Trophoblast cell (in vitro differentiated cells and primary cell): ENCODE data around the gene LRBA.
A peak's percentile ranks its signal among the peaks of the same experiment; 100 is the strongest.

ENCODE experiments used
- DNase-seq, 2 donors: peaks; one replicate each; pipeline ENCODE4 v3.0.0-alpha.2; 2016
- H2AFZ ChIP-seq: 2 replicates; pipeline ENCODE4 v1.6.1; 2013; ENCODE audit warnings: low read length, moderate library complexity, mild to moderate bottlenecking; ENCODE audit not compliant: insufficient read depth, poor library complexity
- H2AK5ac ChIP-seq: 2 replicates; pipeline ENCODE4 v1.6.1; 2013; ENCODE audit warnings: mild to moderate bottlenecking, low read length
- H2BK120ac ChIP-seq: 2 replicates; pipeline ENCODE4 v1.6.1; 2013; ENCODE audit warnings: low read length, mild to moderate bottlenecking, moderate library complexity; ENCODE audit not compliant: insufficient read depth, poor library complexity
- H2BK12ac ChIP-seq: 2 replicates; pipeline ENCODE4 v1.6.1; 2013; ENCODE audit warnings: mild to moderate bottlenecking, low read length, moderate library complexity
- H2BK5ac ChIP-seq: 2 replicates; pipeline ENCODE4 v1.6.1; 2013; ENCODE audit warnings: low read length, low read depth, moderate library complexity, mild to moderate bottlenecking; ENCODE audit not compliant: poor library complexity
- H3K14ac ChIP-seq: 2 replicates; pipeline ENCODE4 v1.6.1; 2013; ENCODE audit warnings: mild to moderate bottlenecking, low read length
- H3K18ac ChIP-seq: 2 replicates; pipeline ENCODE4 v1.6.1; 2013; ENCODE audit warnings: mild to moderate bottlenecking, low read length
- H3K23ac ChIP-seq: 2 replicates; pipeline ENCODE4 v1.6.1; 2013; ENCODE audit warnings: low read length
- H3K27ac ChIP-seq: 2 replicates; pipeline ENCODE4 v1.5.1; 2013; ENCODE audit warnings: low read depth, mild to moderate bottlenecking, inconsistent platforms, low read length, moderate library complexity
- H3K27me3 ChIP-seq: 2 replicates; pipeline ENCODE4 v1.6.1; 2013; ENCODE audit warnings: inconsistent platforms, mild to moderate bottlenecking, low read length, moderate library complexity; ENCODE audit not compliant: insufficient read depth
- H3K36me3 ChIP-seq, 2 experiments: 1 replicate in 1 of 2; 2 replicates in 1 of 2; pipeline ENCODE4 v1.6.1; 2013; ENCODE audit warnings: low read length in 2 of 2, mild to moderate bottlenecking in 2 of 2, moderate library complexity in 1 of 2; ENCODE audit not compliant: insufficient read depth in 2 of 2, control insufficient read depth in 1 of 2
- H3K4ac ChIP-seq: 2 replicates; pipeline ENCODE4 v1.6.1; 2013; ENCODE audit warnings: low read depth, mild to moderate bottlenecking, low read length, moderate library complexity
- H3K4me1 ChIP-seq, 2 experiments: 1 replicate in 1 of 2; 2 replicates in 1 of 2; pipeline ENCODE4 v1.6.1; 2013; ENCODE audit warnings: low read length in 2 of 2, mild to moderate bottlenecking in 2 of 2, moderate library complexity in 1 of 2; ENCODE audit not compliant: insufficient read depth in 2 of 2, control insufficient read depth in 1 of 2
- H3K4me2 ChIP-seq: 2 replicates; pipeline ENCODE4 v1.6.1; 2013; ENCODE audit warnings: inconsistent platforms, mild to moderate bottlenecking, low read length, moderate library complexity
- H3K4me3 ChIP-seq: 2 replicates; pipeline ENCODE4 v1.5.1; 2013; ENCODE audit warnings: mild to moderate bottlenecking, low read depth, low read length, inconsistent platforms
- H3K79me1 ChIP-seq: one replicate; pipeline ENCODE4 v1.6.1; 2013; ENCODE audit warnings: low read length
- H3K79me2 ChIP-seq: 2 replicates; pipeline ENCODE4 v1.6.1; 2013; ENCODE audit warnings: low read length, mild to moderate bottlenecking; ENCODE audit not compliant: control insufficient read depth, insufficient read depth, poor library complexity
- H3K9ac ChIP-seq: 2 replicates; pipeline ENCODE4 v1.6.1; 2013; ENCODE audit warnings: mild to moderate bottlenecking, low read length
- H3K9me3 ChIP-seq: 2 replicates; pipeline ENCODE4 v1.6.1; 2013; ENCODE audit warnings: low read depth, mild to moderate bottlenecking, control low read depth, inconsistent platforms, low read length; ENCODE audit not compliant: insufficient read depth
- H4K12ac ChIP-seq: 2 replicates; pipeline ENCODE4 v1.6.1; 2013; ENCODE audit warnings: low read depth, mild to moderate bottlenecking, low read length, moderate library complexity
- H4K8ac ChIP-seq: 2 replicates; pipeline ENCODE4 v1.6.1; 2013; ENCODE audit warnings: low read depth, mild to moderate bottlenecking, low read length, moderate library complexity
- H4K91ac ChIP-seq: one replicate; pipeline ENCODE4 v1.6.1; 2013; ENCODE audit warnings: low read depth, mild to moderate bottlenecking, low read length, moderate library complexity
- WGBS: extraction: QIAGEN DNeasy Blood & Tissue Kit; methylation state at CpG from one replicate; pipeline ENCODE4 v1.1.7; 2013; ENCODE audit warnings: missing lambda C conversion rate; ENCODE audit not compliant: insufficient read length, insufficient coverage; ENCODE audit errors: extremely low coverage; 5-methylcytosine and 5-hydroxymethylcytosine counted together

The LRBA gene

DNA sequence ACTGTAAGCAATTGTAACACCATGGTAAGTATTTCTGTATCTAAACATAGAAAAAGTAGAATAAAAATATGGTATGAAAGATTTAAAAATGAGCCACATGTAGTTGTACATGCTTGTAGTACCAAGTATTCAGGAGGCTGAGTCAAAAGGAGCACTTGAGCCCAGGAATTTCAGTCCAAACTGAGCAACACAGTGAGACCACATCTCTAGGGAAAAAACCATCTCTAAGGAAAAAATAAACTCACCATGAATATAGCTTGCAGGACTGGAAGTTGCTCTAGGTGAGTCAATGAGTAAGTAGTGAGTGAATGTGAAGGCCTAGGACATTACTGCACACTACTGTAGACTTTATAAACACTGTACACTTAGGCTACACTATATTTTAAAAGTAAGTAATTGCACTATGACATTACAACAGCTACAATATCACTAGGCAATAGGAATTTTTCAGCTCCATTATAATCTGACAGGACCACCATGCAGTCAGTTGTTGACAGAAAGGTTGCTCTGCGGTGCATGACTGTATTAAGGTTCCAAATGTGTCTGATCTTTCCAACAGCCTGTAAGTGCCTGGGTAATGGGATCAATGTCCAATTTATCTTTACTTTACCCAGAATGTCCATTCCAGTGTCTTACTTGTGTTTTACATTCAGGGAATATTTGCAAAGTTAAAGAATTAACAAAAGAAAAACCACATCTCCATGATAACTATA lies 28.9 kb upstream of the LRBA start:
- H3K4me1 ChIP-seq: no peaks in the 10 kb centered on the region
- H4K91ac ChIP-seq: no peak overlapping the region
- no peak overlapping the region for H3K18ac ChIP-seq
- no peak overlapping the region for H3K27ac ChIP-seq
- H2BK5ac ChIP-seq: no peak overlapping the region
- no peak overlapping the region for H3K4me3 ChIP-seq
- H2BK120ac ChIP-seq: no peak overlapping the region
- no peak overlapping the region for H4K8ac ChIP-seq
- DNase-seq: no peak
- no peak overlapping the region for H3K23ac ChIP-seq
- H3K79me1 ChIP-seq: peaks cover 1% of the 10 kb centered on the region
- no peaks in the 10 kb centered on the region for H3K36me3 ChIP-seq
- H4K12ac ChIP-seq: no peak overlapping the region
- H2AK5ac ChIP-seq: no peak overlapping the region
- H3K27me3 ChIP-seq: no peaks in the 10 kb centered on the region
- no peak overlapping the region for H3K4me2 ChIP-seq
- H3K9me3 ChIP-seq: no peaks in the 10 kb centered on the region
- H2BK12ac ChIP-seq: no peak overlapping the region
- WGBS: no CpG with 5 or more reads among the region's 1 CpG
- no peak overlapping the region for H3K14ac ChIP-seq
- H3K9ac ChIP-seq: no peak overlapping the region
- H3K79me2 ChIP-seq: no peaks in the 10 kb centered on the region
- no peak overlapping the region for H2AFZ ChIP-seq
- no peak overlapping the region for H3K4ac ChIP-seq

DNA sequence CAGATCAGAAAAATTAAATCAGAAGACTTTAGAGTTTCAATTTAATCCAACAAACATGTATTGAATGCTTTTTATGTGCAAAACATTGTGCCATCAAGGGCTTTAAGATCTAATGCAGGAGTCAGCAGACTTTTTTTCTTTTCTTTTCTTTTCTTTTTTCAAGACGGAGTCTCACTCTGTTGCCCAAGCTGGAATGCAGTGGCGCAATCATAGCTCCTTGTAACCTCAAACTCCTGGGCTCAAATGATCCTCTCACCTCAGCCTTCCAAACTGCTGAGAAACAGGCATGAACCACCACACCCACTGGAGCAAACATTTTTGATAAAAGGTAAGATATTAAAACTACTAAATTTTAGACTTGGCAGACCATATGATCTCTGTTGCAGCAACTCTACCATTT lies 24.6 kb upstream of the LRBA start:
- H3K9me3 ChIP-seq: no peaks in the 10 kb centered on the region
- peaks cover 1% of the 10 kb centered on the region for H3K79me1 ChIP-seq
- H2BK120ac ChIP-seq: no peak overlapping the region
- DNase-seq: peak; percentile 2 to 17
- no peak overlapping the region for H2BK5ac ChIP-seq
- no peak overlapping the region for H2BK12ac ChIP-seq
- no peak overlapping the region for H3K9ac ChIP-seq
- H3K36me3 ChIP-seq: no peaks in the 10 kb centered on the region
- H3K4me3 ChIP-seq: no peak overlapping the region
- WGBS: no CpG with 5 or more reads among the region's 2 CpGs
- no peak overlapping the region for H3K14ac ChIP-seq
- no peak overlapping the region for H3K18ac ChIP-seq
- no peak overlapping the region for H3K27ac ChIP-seq
- H2AFZ ChIP-seq: no peak overlapping the region
- no peak overlapping the region for H4K12ac ChIP-seq
- H3K4me1 ChIP-seq: no peaks in the 10 kb centered on the region
- H3K4me2 ChIP-seq: no peak overlapping the region
- no peak overlapping the region for H3K23ac ChIP-seq
- H3K4ac ChIP-seq: no peak overlapping the region
- H4K91ac ChIP-seq: no peak overlapping the region
- H4K8ac ChIP-seq: no peak overlapping the region
- H2AK5ac ChIP-seq: no peak overlapping the region
- H3K79me2 ChIP-seq: no peaks in the 10 kb centered on the region
- H3K27me3 ChIP-seq: no peaks in the 10 kb centered on the region

DNA sequence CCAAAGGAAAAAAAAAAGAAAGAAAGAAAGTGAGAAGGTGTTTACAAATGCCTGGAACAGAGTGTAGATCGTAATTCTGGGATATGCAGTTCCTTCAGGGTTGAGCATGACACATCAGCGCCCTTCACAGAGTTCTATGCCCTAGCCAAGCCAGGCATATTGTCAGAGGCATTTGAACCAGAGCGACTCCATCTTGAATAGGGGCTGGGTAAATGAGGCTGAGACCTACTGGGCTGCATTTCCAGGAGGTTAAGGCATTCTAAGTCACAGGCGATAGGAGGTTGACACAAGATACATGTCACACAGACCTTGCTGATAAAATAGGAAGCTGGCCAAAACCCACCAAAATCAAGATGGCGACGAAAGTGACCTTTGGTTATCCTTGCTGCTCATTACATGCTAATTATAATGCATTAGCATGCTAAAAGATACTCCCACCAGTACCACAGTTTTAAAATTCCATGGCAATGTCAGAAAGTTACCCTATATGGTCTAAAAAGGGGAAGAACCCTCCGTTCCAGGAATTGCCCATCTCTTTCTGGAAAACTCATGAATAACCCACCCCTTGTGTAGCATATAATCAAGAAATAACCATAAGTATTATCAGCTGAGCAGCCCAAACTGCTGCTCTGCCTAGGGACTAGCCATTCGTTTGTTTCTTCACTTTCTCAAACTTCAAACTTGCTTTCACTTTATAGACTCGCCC lies 23.5 kb upstream of the LRBA start:
- no peaks in the 10 kb centered on the region for H3K9me3 ChIP-seq
- no CpG with 5 or more reads among the region's 9 CpGs for WGBS
- no peaks in the 10 kb centered on the region for H3K36me3 ChIP-seq
- H2BK5ac ChIP-seq: no peak overlapping the region
- H2AFZ ChIP-seq: no peak overlapping the region
- no peak overlapping the region for H3K4me2 ChIP-seq
- no peak for DNase-seq
- H3K79me1 ChIP-seq: peaks cover 1% of the 10 kb centered on the region
- no peaks in the 10 kb centered on the region for H3K27me3 ChIP-seq
- H3K27ac ChIP-seq: no peak overlapping the region
- no peak overlapping the region for H3K9ac ChIP-seq
- no peaks in the 10 kb centered on the region for H3K4me1 ChIP-seq
- no peak overlapping the region for H2BK12ac ChIP-seq
- H2BK120ac ChIP-seq: no peak overlapping the region
- no peak overlapping the region for H3K4ac ChIP-seq
- H2AK5ac ChIP-seq: no peak overlapping the region
- no peaks in the 10 kb centered on the region for H3K79me2 ChIP-seq
- H3K18ac ChIP-seq: no peak overlapping the region
- no peak overlapping the region for H3K14ac ChIP-seq
- H4K8ac ChIP-seq: no peak overlapping the region
- H4K91ac ChIP-seq: no peak overlapping the region
- H4K12ac ChIP-seq: no peak overlapping the region
- H3K23ac ChIP-seq: no peak overlapping the region
- H3K4me3 ChIP-seq: no peak overlapping the region

DNA sequence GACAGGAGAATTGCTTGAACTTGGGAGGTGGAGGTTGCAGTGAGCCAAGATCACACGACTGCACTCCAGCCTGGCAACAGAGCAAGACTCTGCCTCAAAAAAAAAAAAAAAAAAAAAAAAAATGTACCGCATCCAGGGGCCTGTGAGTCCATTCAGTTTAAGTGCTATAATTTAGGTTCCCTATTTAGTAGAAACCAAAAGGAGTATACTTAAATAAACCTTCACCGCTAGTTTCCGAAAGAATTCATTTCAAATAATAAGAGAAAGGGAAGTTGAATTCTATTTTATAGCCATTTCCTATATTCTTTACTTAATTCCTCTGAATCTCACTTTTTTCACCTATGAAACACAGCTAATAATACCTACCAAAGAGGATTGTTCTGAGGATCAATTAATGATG lies 20.8 kb upstream of the LRBA start:
- DNase-seq: no peak
- Histone ChIP-seq H2AFZ (no peak overlapping the region), H4K91ac (no peak overlapping the region), H3K27me3 (no peaks in the 10 kb centered on the region), H4K12ac (no peak overlapping the region), H3K9me3 (no peaks in the 10 kb centered on the region), H3K79me1 (no peaks in the 10 kb centered on the region), H3K27ac (no peak overlapping the region), H3K9ac (no peak overlapping the region), H3K14ac (no peak overlapping the region), H2BK5ac (no peak overlapping the region), H3K4me2 (no peak overlapping the region), H2BK120ac (no peak overlapping the region), H3K36me3 (no peaks in the 10 kb centered on the region), H4K8ac (no peak overlapping the region), H2BK12ac (no peak overlapping the region), H3K23ac (no peak overlapping the region), H3K4me1 (no peaks in the 10 kb centered on the region), H3K4ac (no peak overlapping the region), H3K4me3 (no peak overlapping the region), H3K18ac (no peak overlapping the region), H2AK5ac (no peak overlapping the region), H3K79me2 (no peaks in the 10 kb centered on the region)
- no CpG with 5 or more reads among the region's 4 CpGs for WGBS
